GM12878 (cell line): ENCODE results near the gene TGFBR1. TPM values are rescaled to one million over a fixed set of nuclear protein-coding genes. Genes with fewer than 3 reads are reported as not detected.

Source experiments
- ATAC-seq: fragments of 200-7000 bp; cut with Tn5 transposase; 3 replicates; pipeline ENCODE4 v1.9.1; 2020; ENCODE audit warnings: mild to moderate bottlenecking, moderate library complexity
- BruUV-seq: library from RNA; stranded (reverse); fragments of 400-500 nt; replicated peaks from 2 replicates; lab custom pipeline; 2021; lab: Mats Ljungman, UMichigan
- CTCF ChIA-PET: fragments of 300-600 bp; sonication (Branson Sonifier 250); formaldehyde crosslinking; extraction: SDS; loops from one replicate; lab custom pipeline; 2021; ENCODE audit warnings: inconsistent platforms; lab: Yijun Ruan, JAX
- POLR2A ChIA-PET: fragments of 350-600 bp; formaldehyde crosslinking; extraction: SDS; loops from one replicate; lab custom pipeline; 2021; ENCODE audit warnings: inconsistent platforms; lab: Charles Lee
- RAD21 ChIA-PET: fragments of 300-600 bp; sonication (Branson Sonifier 250); formaldehyde crosslinking; loops from one replicate; lab custom pipeline; 2023; ENCODE audit warnings: antibody characterized with exemption; ENCODE audit not compliant: unreplicated experiment; lab: Charles Lee
- SMC1A ChIA-PET: fragments of 300-600 bp; sonication (Branson Sonifier 250); formaldehyde crosslinking; loops from one replicate; lab custom pipeline; 2023; ENCODE audit not compliant: unreplicated experiment, uncharacterized antibody; lab: Charles Lee
- DNase-seq: peaks from one replicate; pipeline ENCODE4 v3.0.0-alpha.2; 2011; ENCODE audit warnings: low read depth, low spot score
- FAIRE-seq: peaks from 3 replicates; lab custom pipeline; 2011; peaks lifted over from hg19 to GRCh38; lab: Jason Lieb, UNC
- H2AFZ ChIP-seq: 2 replicates; pipeline ENCODE4 v1.6.0; 2011; ENCODE audit warnings: low read depth, low read length, control low read depth; ENCODE audit not compliant: control insufficient read depth
- H3K27ac ChIP-seq: 2 replicates; pipeline ENCODE4 v1.5.1; 2011; ENCODE audit warnings: control low read depth; ENCODE audit not compliant: control insufficient read depth, insufficient read depth
- H3K27me3 ChIP-seq, 2 experiments: replicated peaks in 1 of 2; 2 replicates each; pipeline versions ENCODE4 v1.6.0 to v1.6.1; 2011; ENCODE audit warnings: low read length in 1 of 2; ENCODE audit not compliant: control insufficient read depth in 2 of 2, insufficient read depth in 2 of 2
- H3K36me3 ChIP-seq, 2 experiments: 2 replicates each; pipeline ENCODE4 v1.5.1; 2011; ENCODE audit warnings: low read length in 1 of 2; ENCODE audit not compliant: control insufficient read depth in 2 of 2, insufficient read depth in 2 of 2
- H3K4me1 ChIP-seq: 2 replicates; pipeline ENCODE4 v1.6.1; 2011; ENCODE audit warnings: mild to moderate bottlenecking, low read length, moderate library complexity, mixed read lengths; ENCODE audit not compliant: control insufficient read depth, insufficient read depth
- H3K4me2 ChIP-seq: 2 replicates; pipeline ENCODE4 v1.6.0; 2011; ENCODE audit warnings: control low read depth; ENCODE audit not compliant: control insufficient read depth, insufficient read depth
- H3K4me3 ChIP-seq: fragments of 200-600 bp; sonication (generic); 2 replicates; pipeline ENCODE4 v1.5.1; 2016
- H3K79me2 ChIP-seq: 2 replicates; pipeline ENCODE4 v1.6.0; 2011; ENCODE audit warnings: low read length; ENCODE audit not compliant: control insufficient read depth, insufficient read depth
- H3K9ac ChIP-seq: 2 replicates; pipeline ENCODE4 v1.8.0; 2011; ENCODE audit warnings: low read length, control low read depth, mixed read lengths; ENCODE audit not compliant: control insufficient read depth, insufficient read depth
- H3K9me3 ChIP-seq: replicated peaks from 3 replicates; pipeline ENCODE4 v1.5.1; 2011; ENCODE audit warnings: mild to moderate bottlenecking, low read length; ENCODE audit not compliant: control insufficient read depth, insufficient read depth
- H4K20me1 ChIP-seq: 2 replicates; pipeline ENCODE4 v1.6.0; 2011; ENCODE audit not compliant: control insufficient read depth, insufficient read depth
- EZH2 ChIP-seq: IDR thresholded peaks from 2 replicates; pipeline ENCODE4 v1.6.1; 2012; ENCODE audit warnings: low read depth, mild to moderate bottlenecking, control low read depth, inconsistent platforms, low read length, borderline replicate concordance; ENCODE audit not compliant: control insufficient read depth
- GATAD2B ChIP-seq: fragments of 450-650 bp; conservative IDR thresholded peaks from 2 replicates; pipeline ENCODE4 v1.6.1; 2017; ENCODE audit warnings: low read depth, mild to moderate bottlenecking, moderate library complexity
- SREBF1 ChIP-seq: IDR thresholded peaks from 2 replicates; pipeline ENCODE4 v1.6.1; 2012; ENCODE audit warnings: mild to moderate bottlenecking, low read length
- TARDBP ChIP-seq: IDR thresholded peaks from 2 replicates; pipeline ENCODE4 v1.6.1; 2016; ENCODE audit warnings: borderline replicate concordance
- USF1 ChIP-seq: IDR thresholded peaks from 2 replicates; pipeline ENCODE4 v1.6.1; 2011; ENCODE audit warnings: borderline replicate concordance, low read depth, mild to moderate bottlenecking, moderate library complexity, mixed read lengths, low read length; ENCODE audit not compliant: insufficient read depth; ENCODE audit errors: extremely low read length
- WGBS: methylation state at CpG from one replicate; pipeline ENCODE4 v1.1.6; 2016; ENCODE audit warnings: low lambda C conversion rate; ENCODE audit not compliant: insufficient replicate concordance, insufficient coverage; ENCODE audit errors: missing lambda C conversion rate; 5-methylcytosine and 5-hydroxymethylcytosine counted together
- in situ Hi-C: fragments of 300-500 bp; cut with MboI; formaldehyde crosslinking; loops from 9 replicates; pipeline ENCODE4 v1.14.3; 2018; ENCODE audit warnings: mixed read lengths
- intact Hi-C: fragments of 100-400 bp; cut with micrococcal nuclease; formaldehyde crosslinking; loops from one replicate; pipeline ENCODE4 v1.14.2; 2022; ENCODE audit not compliant: unreplicated experiment
- polyA plus RNA-seq, 11 experiments: library from polyadenylated mRNA; depleted of rRNA in 4 of 11; unstranded in 6 of 11; stranded (reverse) in 5 of 11; fragments of >200 nt; fragmentation: Nextera tagmentation in 4 of 11; fragmentation: Illumina TruSeq in 1 of 11; extraction: Ambion mirVana in 4 of 11; extraction: Trizol in 1 of 11; gene quantifications; 1 replicate in 1 of 11; 2 replicates in 10 of 11; pipeline versions ENCODE4 v1.2.1 to v1.2.3, GENCODE V29; 2011 to 2016; ENCODE audit warnings: inconsistent platforms in 2 of 11, missing spikeins in 2 of 11, low read depth in 1 of 11
- total RNA-seq, 4 experiments: library from RNA; depleted of rRNA in 3 of 4; stranded (reverse); fragments of >200 nt in 3 of 4; fragmentation: Illumina TruSeq in 1 of 4; extraction: Trizol in 1 of 4; gene quantifications; 2 replicates each; pipeline versions ENCODE4 v1.2.1 to v1.2.3, GENCODE V29; 2013 to 2021

Gene TGFBR1
- total and polyA plus RNA-seq, 10 of the 15 experiments (the other 5 are each of a cell fraction or from before 2014, with no cell fraction given), result 2.9 to 27.2 (median 16.6) TPM

GRCh38 chr9:99190597-99191283, 85.8 kb downstream of the TGFBR1 start:
- 96% methylated on average over 3 of the region's 3 CpGs for WGBS
- H3K27me3 ChIP-seq, result no peaks in the 10 kb centered on the region
- no TSS peak for BruUV-seq
- no peak overlapping the region for H2AFZ ChIP-seq
- H3K27ac ChIP-seq, result no peak overlapping the region
- CTCF ChIA-PET, result interaction anchor here (0.7 to 1.8 kb wide), 5 partner anchors 14 to 1155 kb away, joined by 3 to 5 read pairs (median 3); no protein-coding TSS in a partner anchor
- in situ Hi-C loops (no loop called here), intact Hi-C loops (no loop called here)
- no peak for FAIRE-seq
- no peaks in the 10 kb centered on the region for H3K36me3 ChIP-seq
- H3K9me3 ChIP-seq, result no peaks in the 10 kb centered on the region; the same call in 2 of the 3 replicates
- no peak overlapping the region for H3K4me3 ChIP-seq
- H3K4me1 ChIP-seq, result peaks cover 18% of the 10 kb centered on the region
- H3K4me2 ChIP-seq, result no peak overlapping the region
- SMC1A ChIA-PET, result interaction anchor here (1.1 to 12.4 kb wide), 4 partner anchors 8 to 43 kb away, joined by 3 to 189 read pairs (median 76); partner anchors contain the start of genes ALG2 and SEC61B
- H3K79me2 ChIP-seq, result no peaks in the 10 kb centered on the region
- H3K9ac ChIP-seq, result no peak overlapping the region
- no peaks in the 10 kb centered on the region for H4K20me1 ChIP-seq
- RAD21 ChIA-PET, result no interaction called here
- no peak for ATAC-seq
- DNase-seq, result no peak
- POLR2A ChIA-PET, result interaction anchor here (0.7 kb wide), 1 partner anchor 31 kb away, joined by 3 read pairs; the partner anchor contains the start of genes ALG2 and SEC61B
- TF ChIP-seq GATAD2B (no peak), USF1 (no peak), TARDBP (no peak), SREBF1 (no peak), EZH2 (no peak)
